Peyer's patch (tissue), 4 donors: Measurements from ENCODE around the gene BROX. TPM values are rescaled to one million over a fixed set of nuclear protein-coding genes. Genes with fewer than 3 reads are reported as not detected.
A peak's percentile ranks its signal among the peaks of the same experiment; 100 is the strongest.
"Not testable (repeated sequence)": the region's sequence is repeated elsewhere in the genome, so short reads cannot be mapped to it uniquely, and the experiment has no call there.

ENCODE experiments used
- DNase-seq, 3 donors: peaks; one replicate each; pipeline ENCODE4 v3.0.0-alpha.2; 2017 to 2019
- H3K27ac ChIP-seq, 4 donors: fragments of 200-600 bp; sonication (generic); one replicate each; pipeline ENCODE4 v1.5.1; 2016 to 2019
- H3K27me3 ChIP-seq, 2 donors: fragments of 200-600 bp; sonication (generic); one replicate each; pipeline ENCODE4 v1.5.1; 2019
- H3K36me3 ChIP-seq, 3 donors: fragments of 200-600 bp; sonication (generic); one replicate each; pipeline ENCODE4 v1.5.1; 2016 to 2019
- H3K4me1 ChIP-seq, 4 donors: fragments of 200-600 bp; sonication (generic); one replicate each; pipeline ENCODE4 v1.5.1; 2016 to 2019
- H3K4me3 ChIP-seq, 4 donors: fragments of 200-600 bp; sonication (generic); 1 replicate in 3 of 4; 2 replicates in 1 of 4; pipeline ENCODE4 v1.5.1; 2016 to 2019; ENCODE audit warnings: mild to moderate bottlenecking in 1 of 4
- H3K9me3 ChIP-seq, 4 donors: fragments of 200-600 bp; sonication (generic); one replicate each; pipeline ENCODE4 v1.5.1; 2016 to 2019; ENCODE audit warnings: mild to moderate bottlenecking in 1 of 4
- POLR2A ChIP-seq, 2 donors: fragments of 450-650 bp; IDR thresholded peaks; one replicate each; pipeline ENCODE4 v1.5.1; 2017; ENCODE audit warnings: antibody characterized with exemption in 2 of 2, mild to moderate bottlenecking in 2 of 2, moderate library complexity in 2 of 2
- total RNA-seq, 4 donors: library from RNA; depleted of rRNA; stranded (reverse); fragments of >200 nt; gene quantifications; one replicate each; pipeline ENCODE4 v1.1.0, GENCODE V29; 2016
- TF ChIP-seq, protein P1 (sequence below), 6 experiments: fragments of 450-650 bp in 4 of 6; fragments of 200-600 bp in 2 of 6; sonication (generic) in 1 of 6; IDR thresholded peaks; one replicate each; pipeline ENCODE4 v1.5.1; 2017 to 2019; ENCODE audit warnings: antibody characterized with exemption in 6 of 6, mild to moderate bottlenecking in 3 of 6, moderate library complexity in 1 of 6

The BROX gene, protein sequence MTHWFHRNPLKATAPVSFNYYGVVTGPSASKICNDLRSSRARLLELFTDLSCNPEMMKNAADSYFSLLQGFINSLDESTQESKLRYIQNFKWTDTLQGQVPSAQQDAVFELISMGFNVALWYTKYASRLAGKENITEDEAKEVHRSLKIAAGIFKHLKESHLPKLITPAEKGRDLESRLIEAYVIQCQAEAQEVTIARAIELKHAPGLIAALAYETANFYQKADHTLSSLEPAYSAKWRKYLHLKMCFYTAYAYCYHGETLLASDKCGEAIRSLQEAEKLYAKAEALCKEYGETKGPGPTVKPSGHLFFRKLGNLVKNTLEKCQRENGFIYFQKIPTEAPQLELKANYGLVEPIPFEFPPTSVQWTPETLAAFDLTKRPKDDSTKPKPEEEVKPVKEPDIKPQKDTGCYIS
- 10 to 100 TPM; 37.7 to 57.4 (median 43.9) TPM for total RNA-seq

- peak; percentile 23 to 48 for TF ChIP-seq POLR2A (IDR thresholded peaks at IDR 0.05)
- TF ChIP-seq, protein P1, sequence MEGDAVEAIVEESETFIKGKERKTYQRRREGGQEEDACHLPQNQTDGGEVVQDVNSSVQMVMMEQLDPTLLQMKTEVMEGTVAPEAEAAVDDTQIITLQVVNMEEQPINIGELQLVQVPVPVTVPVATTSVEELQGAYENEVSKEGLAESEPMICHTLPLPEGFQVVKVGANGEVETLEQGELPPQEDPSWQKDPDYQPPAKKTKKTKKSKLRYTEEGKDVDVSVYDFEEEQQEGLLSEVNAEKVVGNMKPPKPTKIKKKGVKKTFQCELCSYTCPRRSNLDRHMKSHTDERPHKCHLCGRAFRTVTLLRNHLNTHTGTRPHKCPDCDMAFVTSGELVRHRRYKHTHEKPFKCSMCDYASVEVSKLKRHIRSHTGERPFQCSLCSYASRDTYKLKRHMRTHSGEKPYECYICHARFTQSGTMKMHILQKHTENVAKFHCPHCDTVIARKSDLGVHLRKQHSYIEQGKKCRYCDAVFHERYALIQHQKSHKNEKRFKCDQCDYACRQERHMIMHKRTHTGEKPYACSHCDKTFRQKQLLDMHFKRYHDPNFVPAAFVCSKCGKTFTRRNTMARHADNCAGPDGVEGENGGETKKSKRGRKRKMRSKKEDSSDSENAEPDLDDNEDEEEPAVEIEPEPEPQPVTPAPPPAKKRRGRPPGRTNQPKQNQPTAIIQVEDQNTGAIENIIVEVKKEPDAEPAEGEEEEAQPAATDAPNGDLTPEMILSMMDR (IDR thresholded peaks at IDR 0.05): no peak
- Histone ChIP-seq H3K4me1 (peaks cover 0 to 18% (median 5%) of the 10 kb centered on the region in 4 donors), H3K36me3 (peaks cover 0 to 26% (median 0%) of the 10 kb centered on the region in 3 donors), H3K9me3 (no peaks in the 10 kb centered on the region), H3K4me3 (peak within 1 kb of the TSS; percentile 58 to 94 (median 80)), H3K27me3 (no peaks in the 10 kb centered on the region), H3K27ac (peak within 1 kb of the TSS; percentile 87 to 98 (median 96))
- peak; percentile 94 to 98 (median 97) for DNase-seq
Observed at GRCh38 chr1:222712253-222713090, at the start of gene BROX, which contains the start of gene AIDA. BROX (plus strand) TSS chr1:222712564; CDS start chr1:222715700, 3,136 bp downstream. AIDA (minus strand) TSS chr1:222712491; CDS start chr1:222712317, 174 bp downstream.

DNA sequence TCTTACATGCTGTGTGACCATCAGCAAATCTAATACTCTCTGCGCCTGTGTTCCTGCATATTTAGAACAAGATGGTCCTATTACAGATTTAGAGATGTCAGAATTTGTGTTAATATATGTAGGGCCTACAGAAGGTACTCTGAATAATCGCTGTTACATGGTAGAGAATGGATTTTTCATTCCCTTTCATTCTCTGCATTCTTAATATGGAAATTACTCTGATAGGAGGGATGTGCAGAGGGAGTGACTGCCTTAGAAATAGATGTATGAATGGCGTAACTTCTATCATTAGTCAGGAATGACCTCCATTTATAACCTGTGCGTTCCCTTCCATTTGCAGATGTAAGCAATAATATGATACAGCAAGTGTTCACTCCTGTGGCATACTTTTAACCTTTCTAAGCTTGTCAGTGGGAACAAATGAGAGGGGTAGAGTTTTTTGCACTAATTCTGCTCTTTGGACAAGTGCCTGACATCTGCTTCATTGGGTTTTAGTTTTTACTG, 48.9 kb upstream of the BROX start:
- DNase-seq: no peak
- H3K27me3 ChIP-seq: no peaks in the 10 kb centered on the region
- H3K27ac ChIP-seq: no peak overlapping the region
- no peaks in the 10 kb centered on the region for H3K9me3 ChIP-seq
- H3K36me3 ChIP-seq: peaks cover 0 to 92% (median 4%) of the 10 kb centered on the region in 3 donors
- TF ChIP-seq, protein P1 (IDR thresholded peaks at IDR 0.05): no peak
- TF ChIP-seq POLR2A (IDR thresholded peaks at IDR 0.05): no peak
- H3K4me3 ChIP-seq: no peak overlapping the region
- no peaks in the 10 kb centered on the region for H3K4me1 ChIP-seq

GRCh38 chr1:222665964-222666363, 46.4 kb upstream of the BROX start:
- no peaks in the 10 kb centered on the region for H3K4me1 ChIP-seq
- H3K27ac ChIP-seq: no peak overlapping the region
- H3K36me3 ChIP-seq: peaks cover 0 to 74% (median 4%) of the 10 kb centered on the region in 3 donors
- no peaks in the 10 kb centered on the region for H3K27me3 ChIP-seq
- no peak overlapping the region for H3K4me3 ChIP-seq
- no peaks in the 10 kb centered on the region for H3K9me3 ChIP-seq
- TF ChIP-seq, protein P1 (IDR thresholded peaks at IDR 0.05): no peak
- TF ChIP-seq POLR2A (IDR thresholded peaks at IDR 0.05): no peak
- DNase-seq: no peak

DNA sequence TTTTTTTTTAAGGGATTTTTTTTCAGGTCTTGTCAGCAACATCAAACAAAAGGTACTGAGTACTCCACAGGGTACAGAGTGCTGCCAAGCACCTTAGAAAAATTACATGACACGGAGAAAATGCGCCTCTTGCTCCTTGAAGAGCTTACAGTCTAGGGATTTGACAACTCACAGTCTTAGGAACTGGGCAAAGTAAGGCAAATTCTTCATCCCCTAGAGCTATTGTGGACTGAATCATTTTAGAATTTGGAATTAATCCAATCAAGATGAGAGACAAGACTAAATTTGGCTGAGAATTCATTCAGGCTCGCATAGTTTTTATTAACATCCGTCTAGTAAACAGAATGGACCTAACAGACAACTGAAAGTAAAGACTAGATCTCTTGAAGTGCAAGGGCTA, 44.2 kb upstream of the BROX start:
- DNase-seq, H3K4me1 ChIP-seq, H3K9me3 ChIP-seq, H3K27ac ChIP-seq, H3K4me3 ChIP-seq, H3K27me3 ChIP-seq: not testable (repeated sequence)
- H3K36me3 ChIP-seq: peaks cover 0 to 70% (median 4%) of the 10 kb centered on the region in 3 donors

GRCh38 chr1:222669107-222669506, 43.3 kb upstream of the BROX start:
- not testable (repeated sequence) for H3K27ac ChIP-seq, H3K9me3 ChIP-seq, H3K4me1 ChIP-seq, H3K27me3 ChIP-seq, DNase-seq, H3K4me3 ChIP-seq
- H3K36me3 ChIP-seq: peaks cover 0 to 70% (median 4%) of the 10 kb centered on the region in 3 donors

GRCh38 chr1:222670110-222670509, 42.3 kb upstream of the BROX start:
- H3K27ac ChIP-seq: no peak overlapping the region
- no peaks in the 10 kb centered on the region for H3K9me3 ChIP-seq
- no peak for DNase-seq
- H3K36me3 ChIP-seq: peaks cover 0 to 69% (median 0%) of the 10 kb centered on the region in 3 donors
- H3K4me3 ChIP-seq: no peak overlapping the region
- TF ChIP-seq POLR2A (IDR thresholded peaks at IDR 0.05): no peak
- TF ChIP-seq, protein P1 (IDR thresholded peaks at IDR 0.05): no peak
- H3K27me3 ChIP-seq: no peaks in the 10 kb centered on the region
- no peaks in the 10 kb centered on the region for H3K4me1 ChIP-seq
